ENCODE results near the gene SYT17.
A peak's percentile ranks its signal among the peaks of the same experiment; 100 is the strongest.

SYT17 gene

GRCh38 chr16:19292186-19292585 lies 124.1 kb downstream of the SYT17 start:
- DNase-seq, result no peak

GRCh38 chr16:19294156-19294649 lies 126.2 kb downstream of the SYT17 start:
- DNase-seq, result peak in 31 of 51 donors; percentile 7 to 65 (median 27)

GRCh38 chr16:19295393-19295792 lies 127.4 kb downstream of the SYT17 start:
- DNase-seq, result no peak

GRCh38 chr16:19297454-19297853 lies 129.4 kb downstream of the SYT17 start:
- DNase-seq, result no peak

GRCh38 chr16:19299565-19299964 lies 131.5 kb downstream of the SYT17 start:
- DNase-seq, result no peak

GRCh38 chr16:19301931-19302330 lies 133.9 kb downstream of the SYT17 start:
- DNase-seq, result no peak

- DNase-seq, result peak in 4 of 51 donors; percentile 4 to 10 (median 8)
Measured at GRCh38 chr16:19304750-19305149, 136.7 kb downstream of the SYT17 start.

GRCh38 chr16:19305443-19305842 lies 137.4 kb downstream of the SYT17 start:
- no peak for DNase-seq

GRCh38 chr16:19307587-19308241 lies 139.7 kb downstream of the SYT17 start:
- no peak for DNase-seq

- DNase-seq, result no peak
Measured at GRCh38 chr16:19308392-19308791, 140.4 kb downstream of the SYT17 start.

- no peak for DNase-seq
Measured at GRCh38 chr16:19309178-19309577, 141.1 kb downstream of the SYT17 start.

GRCh38 chr16:19314718-19315425 lies 146.8 kb downstream of the SYT17 start:
- DNase-seq, result no peak

GRCh38 chr16:19315889-19316433 lies 147.9 kb downstream of the SYT17 start:
- no peak for DNase-seq

GRCh38 chr16:19316846-19317245 lies 148.8 kb downstream of the SYT17 start:
- no peak for DNase-seq
